HG02798 (cell line): ENCODE measurements around the gene RALY.

Experiments used
- ATAC-seq: cut with Tn5 transposase; IDR thresholded peaks from one replicate; pipeline ENCODE4 v1.9.1; 2021; ENCODE audit warnings: mild to moderate bottlenecking; ENCODE audit not compliant: unreplicated experiment, poor library complexity

The RALY gene

DNA sequence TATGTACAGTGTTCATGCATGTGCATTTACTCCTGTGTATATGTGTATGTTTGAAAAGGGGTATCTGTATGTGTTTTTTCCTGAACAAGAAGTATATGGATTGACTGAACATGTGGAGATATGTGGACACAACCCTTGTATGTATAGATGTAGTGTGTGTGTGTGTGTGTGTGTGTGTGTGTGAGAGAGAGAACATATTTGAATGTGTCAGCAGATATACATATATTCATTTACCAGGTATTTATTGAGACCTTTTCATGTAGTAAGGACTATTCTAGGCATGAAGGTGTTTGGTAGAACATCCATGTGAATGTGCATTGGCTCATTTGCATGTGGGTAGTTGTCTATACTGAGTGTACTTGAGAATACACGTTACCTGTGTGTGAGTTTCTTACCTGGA lies 79.1 kb downstream of the RALY start:
- ATAC-seq, result no peak

DNA sequence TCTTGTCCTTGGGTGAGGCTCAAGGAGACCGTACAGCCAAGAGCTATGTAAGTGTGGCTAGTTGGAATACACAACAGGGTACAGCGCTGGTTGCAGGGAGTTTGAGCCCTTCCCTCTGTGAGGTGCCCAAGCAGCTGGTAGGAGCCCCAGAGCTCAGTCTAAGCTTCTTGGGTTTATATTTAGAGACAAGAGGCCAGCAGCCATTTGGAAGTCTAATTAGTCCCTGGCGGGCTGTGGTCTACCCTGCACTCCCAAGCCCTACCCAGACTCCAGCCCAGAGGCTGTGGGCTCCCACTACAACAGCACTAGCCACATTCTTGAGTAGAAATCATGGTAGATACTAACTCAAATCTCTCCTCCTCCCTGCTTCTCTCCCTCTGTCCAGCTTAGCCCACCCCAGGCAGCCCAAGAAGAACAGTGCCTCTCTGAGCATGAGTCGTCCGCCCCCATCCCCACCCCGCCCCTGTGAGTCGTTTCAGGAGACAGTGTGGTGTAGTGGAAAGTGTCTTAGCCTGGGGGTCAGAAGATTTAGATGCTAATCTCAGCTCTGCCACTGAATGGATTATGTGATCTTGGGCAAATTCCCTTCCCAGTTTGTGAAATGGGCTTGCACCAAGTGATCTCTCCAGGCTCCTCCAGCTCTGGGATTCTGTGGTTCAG lies 80.5 kb downstream of the RALY start:
- no peak for ATAC-seq

DNA sequence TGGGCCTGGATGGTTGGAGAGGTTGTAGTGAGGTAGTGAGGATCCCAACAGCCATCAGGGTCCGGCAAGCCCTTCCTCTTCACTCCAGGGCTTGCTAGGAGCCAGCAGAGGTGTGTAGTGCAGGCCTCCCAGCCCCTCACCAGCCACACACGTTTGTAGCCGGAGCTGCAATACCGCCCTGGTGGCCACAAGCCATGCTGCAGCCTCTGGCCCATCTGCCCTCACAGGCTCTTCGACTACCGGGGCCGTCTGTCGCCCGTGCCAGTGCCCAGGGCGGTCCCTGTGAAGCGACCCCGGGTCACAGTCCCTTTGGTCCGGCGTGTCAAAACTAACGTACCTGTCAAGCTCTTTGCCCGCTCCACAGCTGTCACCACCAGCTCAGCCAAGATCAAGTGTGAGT lies 81.9 kb downstream of the RALY start:
- ATAC-seq, result no peak

DNA sequence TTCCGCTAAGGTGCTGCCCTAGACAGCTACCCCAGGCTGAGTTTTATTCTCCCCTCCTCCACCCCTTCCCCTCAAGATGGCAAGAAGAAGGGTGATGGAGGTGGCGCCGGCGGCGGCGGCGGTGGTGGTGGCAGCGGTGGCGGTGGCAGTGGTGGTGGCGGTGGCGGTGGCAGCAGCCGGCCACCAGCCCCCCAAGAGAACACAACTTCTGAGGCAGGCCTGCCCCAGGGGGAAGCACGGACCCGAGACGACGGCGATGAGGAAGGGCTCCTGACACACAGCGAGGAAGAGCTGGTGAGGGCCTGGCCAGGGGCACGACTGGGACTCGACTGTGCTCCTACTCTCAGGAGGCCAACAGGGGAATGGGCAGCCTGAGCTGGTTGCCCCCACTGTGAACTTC lies 83.2 kb downstream of the RALY start:
- ATAC-seq, result no peak

DNA sequence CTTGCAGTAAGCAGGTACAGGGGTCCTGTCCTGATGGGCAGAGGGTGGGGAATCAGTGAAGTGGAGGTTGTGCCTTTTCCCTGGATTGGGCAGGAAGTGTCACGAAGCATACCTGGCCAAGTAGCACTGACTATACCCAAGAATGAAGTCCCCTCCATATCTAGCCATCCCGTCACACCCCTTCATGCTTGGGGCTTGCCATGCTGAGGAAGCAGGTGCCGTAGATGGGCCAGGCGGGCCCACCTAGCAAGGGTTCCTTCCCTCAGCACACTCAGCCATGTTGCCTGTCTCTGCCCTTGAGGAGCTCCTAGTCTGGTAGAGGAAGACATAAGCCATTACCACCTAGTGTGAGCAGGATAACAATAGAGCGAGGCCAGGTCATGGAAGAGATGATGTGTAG lies 84.8 kb downstream of the RALY start:
- no peak for ATAC-seq

DNA sequence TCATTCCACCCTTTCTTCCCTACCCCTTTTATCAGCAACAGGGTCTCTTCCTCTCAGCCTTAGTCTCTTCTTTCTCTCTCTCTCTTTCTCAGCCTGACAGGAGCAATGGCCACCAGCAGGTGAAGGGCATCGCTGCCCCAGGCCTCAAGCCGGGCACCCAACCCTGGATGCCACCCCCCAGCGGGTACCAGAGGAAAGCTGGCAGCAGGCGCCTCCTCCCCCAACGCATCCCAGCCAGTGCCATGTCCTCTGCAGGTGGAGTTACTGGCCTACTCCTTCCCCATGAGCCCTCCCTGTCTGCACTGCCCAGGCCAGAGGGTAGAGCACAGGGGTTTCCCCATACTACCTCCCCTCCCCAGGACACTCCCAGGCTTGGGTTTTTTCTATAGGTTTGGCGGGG lies 86.1 kb downstream of the RALY start:
- ATAC-seq, result no peak

DNA sequence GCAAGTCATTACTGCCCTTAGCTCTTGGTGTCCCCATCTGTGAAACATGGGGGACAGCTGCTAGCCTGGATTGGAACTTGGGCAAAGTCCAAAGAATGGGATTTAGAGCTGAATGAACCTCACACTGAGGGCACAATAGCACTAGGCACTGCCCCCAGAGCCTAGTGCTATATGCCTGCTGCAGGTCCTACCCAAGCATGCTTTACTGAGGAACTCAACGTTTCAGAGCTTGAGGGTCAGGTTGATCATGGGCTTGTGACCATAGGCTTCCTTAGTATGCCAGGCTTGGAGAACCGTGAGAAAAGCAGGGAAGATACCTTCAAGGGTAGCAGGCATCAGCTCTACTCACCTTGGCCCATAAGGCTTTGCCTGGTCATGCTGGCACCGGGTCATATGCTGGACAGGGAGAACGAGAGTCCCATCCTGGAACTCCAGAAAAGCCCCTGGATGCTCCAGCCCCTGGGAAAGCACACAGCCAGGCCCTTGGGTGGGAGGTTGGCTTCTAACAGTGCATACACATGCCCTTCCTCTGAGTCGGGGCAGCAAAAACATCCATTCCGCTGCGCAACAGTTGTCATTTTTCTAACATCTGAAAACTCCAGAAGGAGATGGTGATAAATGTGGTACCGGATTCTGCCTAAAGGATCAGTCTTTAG lies 88.6 kb downstream of the RALY start:
- no peak for ATAC-seq

DNA sequence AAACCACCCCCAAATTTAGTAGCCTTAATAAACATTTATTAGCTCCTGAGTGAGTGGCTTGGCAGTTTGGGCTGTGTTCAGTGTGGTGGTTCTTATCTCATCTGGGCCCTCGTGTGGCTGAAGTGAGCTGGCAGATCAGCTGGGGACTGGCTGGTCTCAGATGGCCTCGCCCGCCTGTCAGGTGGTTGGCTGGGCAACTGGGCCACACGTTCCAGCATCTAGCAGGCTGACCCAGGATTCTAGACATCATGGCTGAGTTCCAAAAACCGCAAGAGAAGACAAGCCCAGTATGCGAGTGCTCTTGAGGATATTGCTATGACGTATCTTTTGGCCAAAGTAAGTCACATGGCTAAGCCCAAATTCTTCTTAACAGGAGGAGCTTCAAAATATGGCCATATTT lies 89.4 kb downstream of the RALY start:
- no peak for ATAC-seq

DNA sequence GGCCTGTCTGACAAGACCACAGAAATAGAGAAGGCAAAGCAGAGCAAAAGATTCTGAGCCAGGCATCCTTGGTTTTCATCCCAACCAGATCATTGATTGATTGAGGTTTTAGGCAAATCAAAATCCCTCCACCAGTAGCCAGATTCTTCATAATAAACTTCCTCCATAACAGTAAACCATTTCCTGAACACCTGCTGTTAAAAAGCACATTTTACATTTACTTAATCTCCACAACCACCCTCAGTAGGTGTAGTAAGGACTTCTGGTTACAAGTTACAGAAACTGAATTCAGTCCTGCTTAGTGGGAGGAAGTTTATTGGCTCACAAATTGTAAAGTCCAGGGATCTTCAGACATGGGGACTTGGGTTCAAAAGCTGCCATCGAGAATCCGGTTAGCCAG lies 90.1 kb downstream of the RALY start:
- ATAC-seq, result no peak

DNA sequence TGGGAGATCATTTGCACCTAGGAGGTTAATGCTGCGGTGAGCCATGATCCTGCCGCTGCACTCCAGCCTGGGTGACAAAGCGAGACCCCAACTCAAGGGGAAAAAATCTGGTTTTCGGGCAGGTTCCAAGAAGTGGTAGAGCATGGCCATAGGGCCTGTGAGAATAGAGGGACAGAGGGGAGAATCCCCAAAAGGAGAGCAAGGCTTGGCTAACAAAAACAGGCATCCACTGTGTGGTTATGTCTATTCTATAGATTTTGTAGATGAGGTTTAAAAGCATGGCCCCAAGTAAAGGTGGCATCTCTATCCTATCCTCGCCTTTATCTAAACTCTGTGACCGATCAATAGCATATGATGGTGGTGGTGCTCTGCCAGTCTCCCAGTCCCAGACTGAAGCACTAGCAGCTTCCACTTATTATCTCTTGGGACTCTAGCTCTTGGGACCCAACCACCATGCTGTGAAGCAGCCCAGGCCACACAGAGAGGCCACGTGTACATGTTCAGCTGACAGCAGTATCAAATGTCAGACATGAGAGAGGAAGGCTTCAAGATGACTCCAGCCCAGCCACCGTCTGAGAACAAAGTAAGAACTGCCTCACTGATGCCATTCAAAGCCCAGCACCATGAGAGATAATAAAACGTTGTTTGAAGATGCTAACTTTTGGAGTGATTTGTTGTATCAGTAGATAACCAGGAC lies 90.7 kb downstream of the RALY start:
- no peak for ATAC-seq

DNA sequence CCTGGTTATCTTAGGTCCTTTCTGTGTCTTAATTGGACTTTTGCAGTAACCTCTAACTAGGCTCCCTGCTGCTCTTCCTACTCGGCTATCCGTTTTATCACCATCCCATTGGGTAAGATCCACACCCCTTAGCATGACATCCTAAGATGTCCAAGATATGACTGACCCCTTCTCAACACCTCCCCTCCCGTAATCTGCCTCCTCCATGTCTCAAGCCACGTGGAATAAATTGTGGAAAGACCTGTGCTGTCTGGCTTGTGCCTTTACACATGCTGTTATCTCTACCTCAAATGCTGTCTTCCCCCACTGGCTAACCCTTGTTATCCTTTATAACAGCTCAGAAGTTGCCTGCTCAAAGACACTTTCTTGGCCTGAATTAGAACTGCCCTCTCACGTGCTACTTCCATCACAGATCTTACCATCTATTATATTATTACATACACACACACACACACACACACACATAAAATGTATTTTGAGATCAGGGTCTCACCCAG lies 91.9 kb downstream of the RALY start:
- ATAC-seq, result no peak

DNA sequence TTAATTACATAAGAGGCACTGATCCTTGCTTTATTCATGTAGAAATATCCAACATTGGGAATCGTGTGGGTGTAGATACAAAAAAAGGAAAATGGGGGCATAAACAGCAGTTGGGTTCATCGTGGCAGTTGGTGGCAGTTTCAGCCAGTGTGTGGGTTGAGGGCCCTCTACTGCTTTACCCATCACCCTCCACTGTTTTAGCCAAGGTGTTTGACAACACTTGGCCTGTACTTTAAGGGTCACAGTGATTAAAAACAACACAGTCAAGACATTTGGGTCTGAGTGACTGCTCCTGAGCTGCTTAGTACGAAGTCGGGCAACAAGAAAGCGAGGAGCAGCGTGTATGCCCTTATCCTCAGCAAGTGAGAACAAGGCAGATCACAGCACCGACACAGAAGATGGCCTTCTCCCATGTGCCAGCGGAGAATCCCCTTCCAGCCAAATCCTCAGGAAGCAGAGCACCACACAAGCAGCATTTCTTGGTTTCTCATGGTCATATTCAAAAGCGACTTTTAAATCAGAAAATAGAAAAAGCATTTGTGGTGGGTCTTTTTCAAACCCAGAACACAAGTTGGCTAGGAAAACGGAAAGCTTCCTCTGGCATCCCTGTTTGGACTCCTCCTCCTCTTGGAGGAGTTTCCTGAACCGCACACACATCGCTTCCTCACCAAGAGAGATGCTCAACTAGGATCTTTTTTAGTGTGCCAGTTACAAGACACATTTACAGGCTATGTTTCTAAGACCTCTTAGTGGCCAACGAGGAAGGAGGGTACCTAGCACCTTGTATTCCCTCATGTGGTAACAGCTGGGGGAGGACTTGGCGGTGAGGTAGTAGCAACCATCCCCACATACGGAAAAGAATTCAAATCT lies 94.8 kb downstream of the RALY start:
- ATAC-seq, result no peak

DNA sequence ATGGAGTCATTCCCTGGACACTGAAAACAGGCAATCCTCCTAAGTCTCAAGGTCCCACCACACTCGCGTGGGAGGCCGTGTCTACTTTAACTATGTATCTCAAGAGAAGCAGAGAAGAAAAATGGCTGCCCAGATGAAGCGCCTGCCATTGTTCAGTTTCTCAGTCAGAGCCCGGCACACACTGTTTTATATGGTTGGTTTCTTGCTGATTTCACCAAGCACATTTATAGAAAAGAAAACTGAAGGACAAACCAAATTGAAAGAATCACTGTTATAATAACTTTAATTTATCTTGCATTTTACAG lies 95.4 kb downstream of the RALY start:
- no peak for ATAC-seq

DNA sequence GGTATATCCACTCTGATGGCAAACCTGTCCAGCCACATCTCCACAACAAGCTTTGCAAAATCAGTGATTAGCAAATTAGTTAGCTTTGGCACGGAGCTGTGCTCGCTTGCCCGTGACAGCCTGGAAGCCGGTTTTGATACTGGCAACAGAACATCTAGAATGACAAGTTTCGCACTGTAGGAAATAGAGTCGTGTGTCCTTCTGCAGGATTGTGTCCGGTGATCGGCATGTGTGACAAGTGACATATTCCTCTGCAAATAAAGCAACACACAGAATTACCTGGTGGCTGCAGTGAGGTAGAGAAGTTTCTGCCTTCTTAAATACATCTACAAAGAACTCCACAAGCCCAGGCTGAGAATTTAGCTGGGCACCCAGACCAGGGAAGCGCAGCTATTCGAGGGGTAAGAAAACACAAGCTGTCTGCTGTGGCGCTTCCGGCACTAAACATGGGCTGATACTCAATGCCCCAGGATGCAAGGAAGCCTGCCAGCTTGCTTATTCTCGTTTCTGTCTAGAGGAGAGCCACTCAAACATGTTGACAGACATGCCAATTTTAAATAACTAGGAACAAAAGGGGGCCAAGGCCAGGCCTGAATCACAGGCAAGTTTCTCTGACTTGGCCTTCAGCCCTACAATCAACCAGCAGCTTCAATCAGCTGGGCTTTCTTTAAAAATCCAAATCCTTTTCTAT lies 96.1 kb downstream of the RALY start:
- ATAC-seq, result no peak

DNA sequence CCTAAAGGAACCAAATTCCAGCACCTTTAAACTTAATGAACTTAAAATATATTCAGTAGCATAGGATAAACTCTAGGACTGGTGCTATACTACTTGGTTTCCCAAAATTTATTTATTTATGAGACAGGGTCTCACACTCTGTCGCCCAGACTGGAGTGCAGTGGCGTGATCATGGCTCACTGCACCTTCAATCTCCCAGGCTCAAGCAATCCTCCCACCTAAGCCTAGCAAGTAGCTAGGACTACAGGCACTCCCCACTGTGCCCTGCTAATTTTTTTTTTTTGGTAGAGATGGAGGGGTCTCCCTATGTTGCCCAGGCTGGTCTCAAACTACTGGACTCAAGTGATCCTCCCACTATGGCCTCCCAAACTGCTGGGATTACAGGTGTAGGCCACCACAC lies 96.9 kb downstream of the RALY start:
- ATAC-seq, result no peak

DNA sequence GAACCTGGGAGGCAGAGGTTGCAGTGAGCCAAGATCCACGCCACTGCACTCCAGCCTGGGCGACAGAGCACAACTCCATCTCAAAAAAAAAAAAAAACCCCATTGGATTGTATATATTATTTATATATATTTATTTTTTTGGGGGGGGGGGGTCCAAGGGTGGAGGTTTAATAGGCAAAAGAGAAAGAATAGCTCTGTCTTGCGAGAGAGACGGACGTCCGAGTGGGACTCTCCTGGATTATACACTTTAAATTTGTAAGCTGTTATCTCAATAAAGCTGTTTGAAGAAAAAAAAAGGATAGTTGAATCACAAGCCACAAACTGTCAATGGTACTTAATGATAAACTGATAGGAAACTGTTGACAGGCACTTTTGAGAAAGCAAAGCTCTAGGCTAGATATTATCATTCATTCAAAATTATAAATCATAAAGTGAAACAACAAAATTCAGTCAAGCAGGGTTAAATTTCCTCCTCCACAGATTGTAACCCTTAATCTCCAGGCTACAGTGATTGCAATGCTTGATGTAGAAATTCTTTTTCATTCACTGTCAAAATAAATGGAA lies 98.0 kb downstream of the RALY start:
- ATAC-seq, result no peak

DNA sequence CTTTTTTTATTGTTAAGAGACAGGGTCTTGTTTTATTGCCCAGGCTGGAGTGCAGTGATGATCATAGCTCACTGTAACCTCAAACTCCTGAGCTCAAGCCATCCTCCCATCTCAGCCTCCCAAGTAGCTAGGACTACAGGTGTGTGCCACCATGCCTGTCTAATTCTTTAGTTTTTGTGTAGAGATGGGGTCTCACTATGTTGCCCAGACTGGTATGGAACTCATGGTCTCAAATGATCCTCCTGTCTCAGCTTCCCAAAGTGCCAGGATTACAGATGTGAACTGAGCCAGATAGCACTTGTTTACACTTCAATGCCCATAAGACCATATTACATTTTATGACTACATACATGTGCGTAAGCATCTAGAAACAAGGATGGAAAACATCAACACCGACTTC lies 100.2 kb downstream of the RALY start:
- ATAC-seq, result no peak

DNA sequence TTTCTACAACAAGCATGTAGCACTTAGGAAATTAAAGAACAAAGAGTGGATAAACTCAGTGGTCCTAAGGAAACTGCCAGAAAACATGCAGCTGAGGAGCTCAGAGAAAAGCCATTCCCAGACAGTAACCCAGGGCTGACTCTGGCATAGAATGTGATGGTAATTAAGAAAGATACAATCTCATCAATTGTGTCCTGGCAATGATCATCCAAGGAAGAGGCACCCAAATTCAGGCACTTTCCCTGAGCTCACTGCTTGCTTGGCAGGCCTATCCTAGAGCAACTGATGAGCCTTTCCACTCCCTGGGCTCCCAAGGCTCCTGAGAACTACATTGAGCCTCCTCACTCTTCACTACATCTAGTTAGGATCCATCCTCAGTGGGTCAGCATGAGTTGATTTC lies 102.1 kb downstream of the RALY start:
- ATAC-seq, result no peak

DNA sequence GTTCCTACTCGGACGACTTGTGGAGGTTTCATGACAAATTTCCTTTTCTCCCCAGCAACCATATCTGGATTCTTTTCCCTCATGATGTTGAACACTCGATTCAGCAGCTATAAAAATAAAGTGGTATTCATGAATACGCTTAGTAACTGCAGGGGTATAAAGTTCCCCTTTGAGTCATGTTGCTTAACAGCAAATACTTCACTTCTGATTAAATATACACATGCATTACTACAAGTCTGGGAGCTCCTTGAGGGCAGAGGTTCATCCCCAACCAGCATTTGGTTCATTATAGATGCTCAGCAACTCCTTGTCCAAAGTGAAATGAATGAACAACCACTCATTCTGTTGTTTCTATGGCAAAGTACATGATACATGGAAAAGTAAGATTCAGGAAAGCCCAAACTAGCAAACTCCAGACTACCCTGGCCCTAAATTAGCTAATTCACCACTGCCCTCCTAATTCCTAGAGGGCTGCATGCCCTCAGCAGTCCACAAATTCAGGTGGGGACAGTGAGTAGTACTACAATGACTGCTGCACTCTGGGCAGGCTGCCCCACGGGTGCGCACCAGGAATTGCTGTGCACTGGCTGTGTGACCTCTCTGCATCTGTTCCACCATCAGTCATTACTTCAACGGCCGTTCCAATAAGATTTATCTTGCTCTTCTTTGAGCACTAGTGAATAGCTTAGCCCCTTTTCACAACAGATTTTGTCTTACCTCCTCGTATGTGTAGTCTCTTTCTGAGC lies 103.2 kb downstream of the RALY start:
- no peak for ATAC-seq
